ENCODE measurements around the gene TAOK2.

Gene TAOK2

GRCh38 chr16:29987371-29988085 lies 13.9 kb downstream of the TAOK2 start:
- DNase-seq (ENCODE audit: low read depth in 1 of 2, low spot score in 1 of 2), result no peak

GRCh38 chr16:29988346-29989075 lies 14.8 kb downstream of the TAOK2 start:
- no peak for DNase-seq (ENCODE audit: low read depth in 1 of 2, low spot score in 1 of 2)

- DNase-seq (ENCODE audit: low read depth in 1 of 2, low spot score in 1 of 2), result no peak
Measured at GRCh38 chr16:29989111-29989858, 15.6 kb downstream of the TAOK2 start.

GRCh38 chr16:29990034-29990433 lies 16.4 kb downstream of the TAOK2 start:
- no peak for DNase-seq (ENCODE audit: low read depth in 1 of 2, low spot score in 1 of 2)

- DNase-seq (ENCODE audit: low read depth in 1 of 2, low spot score in 1 of 2), result no peak
Measured at GRCh38 chr16:29990883-29991570, 17.4 kb downstream of the TAOK2 start.

GRCh38 chr16:29991571-29991904 lies 17.9 kb downstream of the TAOK2 start:
- no peak for DNase-seq (ENCODE audit: low read depth in 1 of 2, low spot score in 1 of 2)

GRCh38 chr16:29992344-29992967 lies 18.8 kb downstream of the TAOK2 start:
- DNase-seq (ENCODE audit: low read depth in 1 of 2, low spot score in 1 of 2), result no peak

GRCh38 chr16:29993191-29993902 lies 19.7 kb downstream of the TAOK2 start:
- DNase-seq (ENCODE audit: low read depth in 1 of 2, low spot score in 1 of 2), result no peak

GRCh38 chr16:29993903-29994599 lies 20.4 kb downstream of the TAOK2 start:
- no peak for DNase-seq (ENCODE audit: low read depth in 1 of 2, low spot score in 1 of 2)

- DNase-seq (ENCODE audit: low read depth in 1 of 2, low spot score in 1 of 2), result peak in 1 of 2 donors; percentile 54
Measured at GRCh38 chr16:29994600-29995323, 21.1 kb downstream of the TAOK2 start.

- DNase-seq (ENCODE audit: low read depth in 1 of 2, low spot score in 1 of 2), result peak; percentile 69 to 79
Measured at GRCh38 chr16:29995324-29995910, 21.7 kb downstream of the TAOK2 start, which contains the start of gene HIRIP3. HIRIP3 (minus strand) TSS chr16:29995617; CDS start chr16:29995605, 12 bp downstream.

GRCh38 chr16:29995911-29996765 lies 22.5 kb downstream of the TAOK2 start, which contains the start of gene INO80E:
INO80E (plus strand) TSS chr16:29996241; CDS start chr16:29996311, 70 bp downstream.
- peak; percentile 99 for DNase-seq (ENCODE audit: low read depth in 1 of 2, low spot score in 1 of 2)

- no peak for DNase-seq (ENCODE audit: low read depth in 1 of 2, low spot score in 1 of 2)
Measured at GRCh38 chr16:29996766-29997250, 23.1 kb downstream of the TAOK2 start.

- no peak for DNase-seq (ENCODE audit: low read depth in 1 of 2, low spot score in 1 of 2)
Measured at GRCh38 chr16:29999605-30000004, 25.9 kb downstream of the TAOK2 start.

- DNase-seq (ENCODE audit: low read depth in 1 of 2, low spot score in 1 of 2), result no peak
Measured at GRCh38 chr16:30000735-30001631, 27.3 kb downstream of the TAOK2 start.

- DNase-seq (ENCODE audit: low read depth in 1 of 2, low spot score in 1 of 2), result no peak
Measured at GRCh38 chr16:30002614-30003346, 29.1 kb downstream of the TAOK2 start.

All from activated T-helper 1 cell treated with anti-CD3 and anti-CD28 coated beads, Interleukin-2, amount 50 U/mL, for 16 hours (primary cell).